H1 (cell line): ENCODE results near the gene PC. TPM values are rescaled to one million over a fixed set of nuclear protein-coding genes. Genes with fewer than 3 reads are reported as not detected.

ENCODE experiments used
- EGR1 ChIP-seq: IDR thresholded peaks from 2 replicates; pipeline ENCODE4 v1.6.1; 2011; ENCODE audit warnings: low read depth, low read length, borderline replicate concordance
- EZH2 ChIP-seq: fragments of 200-600 bp; sonication (generic); IDR thresholded peaks from 2 replicates; pipeline ENCODE4 v1.7.1; 2012; ENCODE audit warnings: low read depth, mild to moderate bottlenecking, moderate library complexity, low read length, inconsistent platforms; ENCODE audit not compliant: severe bottlenecking
- GABPA ChIP-seq: IDR thresholded peaks from 2 replicates; pipeline ENCODE4 v1.6.1; 2011; ENCODE audit warnings: mild to moderate bottlenecking, low read length, moderate library complexity, borderline replicate concordance; ENCODE audit not compliant: insufficient read depth
- GTF2F1 ChIP-seq: IDR thresholded peaks from 2 replicates; pipeline ENCODE4 v1.6.1; 2012; ENCODE audit warnings: low read depth, low read length, improper control_type of control experiment, borderline replicate concordance
- NANOG ChIP-seq: IDR thresholded peaks from 2 replicates; pipeline ENCODE4 v1.6.1; 2011; ENCODE audit warnings: low read length, low read depth, mild to moderate bottlenecking, inconsistent platforms; ENCODE audit not compliant: insufficient read depth, poor library complexity, severe bottlenecking
- POU5F1 ChIP-seq: IDR thresholded peaks from 2 replicates; pipeline ENCODE4 v1.6.1; 2011; ENCODE audit warnings: low read depth, mild to moderate bottlenecking, low read length, moderate library complexity
- RBBP5 ChIP-seq: IDR thresholded peaks from 2 replicates; pipeline ENCODE4 v1.7.1; 2012; ENCODE audit warnings: low read depth, mild to moderate bottlenecking, inconsistent platforms, low read length, moderate library complexity, borderline replicate concordance
- RFX5 ChIP-seq: IDR thresholded peaks from 2 replicates; pipeline ENCODE4 v1.6.1; 2011; ENCODE audit warnings: low read depth, low read length, improper control_type of control experiment, borderline replicate concordance
- TAF1 ChIP-seq: IDR thresholded peaks from 2 replicates; pipeline ENCODE4 v1.6.1; 2011; ENCODE audit warnings: mild to moderate bottlenecking, low read depth, low read length
- polyA plus RNA-seq, 7 experiments: library from polyadenylated mRNA; depleted of rRNA in 3 of 7; stranded (reverse) in 5 of 7; unstranded in 2 of 7; fragments of >200 nt in 5 of 7; fragments of 200-250 nt in 2 of 7; gene quantifications; 1 replicate in 5 of 7; 2 replicates in 1 of 7; 4 replicates in 1 of 7; pipeline versions ENCODE4 v1.2.1 to v1.2.3, GENCODE V29; 2011 to 2013; ENCODE audit warnings: missing spikeins in 2 of 7, mixed read lengths in 2 of 7
- total RNA-seq: library from RNA; stranded (reverse); fragmentation: NEBNext Ultra II Directional; extraction: Animal tissue kit (Norgen Biotek cat#: 25700); gene quantifications from 2 replicates; pipeline ENCODE4 v1.2.1, GENCODE V29; 2021
- TF ChIP-seq, protein P1 (sequence below): IDR thresholded peaks from 2 replicates; pipeline ENCODE4 v1.6.1; 2012; ENCODE audit warnings: inconsistent platforms

Gene PC
- total and polyA plus RNA-seq, 2 of the 8 experiments (the other 6 are each of a cell fraction or from before 2014, with no cell fraction given), result 11.5 to 27.5 TPM

DNA sequence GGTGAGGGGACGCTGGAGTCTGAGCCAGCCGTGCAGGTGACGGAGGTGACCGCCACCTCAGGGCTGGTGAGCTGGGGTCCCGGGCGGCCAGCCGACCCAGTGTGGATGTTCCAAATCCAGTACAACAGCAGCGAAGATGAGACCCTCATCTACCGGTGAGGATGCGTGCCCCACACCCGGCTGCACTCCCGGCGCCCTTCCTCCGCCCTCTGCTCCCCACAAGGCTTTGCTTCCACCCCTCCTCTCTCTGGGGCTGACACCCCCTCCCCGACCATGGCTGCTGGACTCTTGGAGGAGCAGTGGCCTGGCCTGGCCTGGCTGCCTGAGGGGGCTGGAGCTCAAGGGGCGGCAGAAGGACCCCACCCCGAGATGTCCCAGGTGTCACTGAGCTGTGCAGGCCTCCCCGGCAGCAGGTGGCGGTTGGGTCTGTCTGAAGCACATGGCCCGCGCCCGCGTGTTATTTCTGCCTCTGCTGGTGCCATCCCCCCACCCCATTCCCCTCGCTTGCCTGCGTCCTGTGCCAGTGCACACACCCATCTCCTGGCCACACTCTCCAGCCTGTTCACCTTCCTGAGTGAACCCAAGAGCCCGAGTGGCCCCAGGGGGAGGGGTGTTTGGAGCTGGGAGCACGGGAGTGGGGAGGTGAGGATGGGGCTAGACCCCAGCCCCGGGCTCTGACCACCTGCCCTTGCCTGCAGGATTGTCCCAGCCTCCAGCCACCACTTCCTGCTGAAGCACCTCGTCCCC lies 99.1 kb downstream of the PC start (continued):
- no peak for TF ChIP-seq GABPA
- no peak for TF ChIP-seq POU5F1
- no peak for TF ChIP-seq RBBP5
- no peak for TF ChIP-seq RFX5
- TF ChIP-seq EZH2, result no peak
- TF ChIP-seq GTF2F1, result no peak
- TF ChIP-seq, protein P1, sequence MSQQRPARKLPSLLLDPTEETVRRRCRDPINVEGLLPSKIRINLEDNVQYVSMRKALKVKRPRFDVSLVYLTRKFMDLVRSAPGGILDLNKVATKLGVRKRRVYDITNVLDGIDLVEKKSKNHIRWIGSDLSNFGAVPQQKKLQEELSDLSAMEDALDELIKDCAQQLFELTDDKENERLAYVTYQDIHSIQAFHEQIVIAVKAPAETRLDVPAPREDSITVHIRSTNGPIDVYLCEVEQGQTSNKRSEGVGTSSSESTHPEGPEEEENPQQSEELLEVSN, result no peak
- TF ChIP-seq TAF1, result no peak
- no peak for TF ChIP-seq NANOG
- TF ChIP-seq EGR1, result no peak
